HG03097 (cell line): ENCODE measurements around the gene RARB.

Experiments
- ATAC-seq: cut with Tn5 transposase; IDR thresholded peaks from one replicate; pipeline ENCODE4 v1.9.1; 2021; ENCODE audit not compliant: unreplicated experiment, low FRiP score

The RARB gene

DNA sequence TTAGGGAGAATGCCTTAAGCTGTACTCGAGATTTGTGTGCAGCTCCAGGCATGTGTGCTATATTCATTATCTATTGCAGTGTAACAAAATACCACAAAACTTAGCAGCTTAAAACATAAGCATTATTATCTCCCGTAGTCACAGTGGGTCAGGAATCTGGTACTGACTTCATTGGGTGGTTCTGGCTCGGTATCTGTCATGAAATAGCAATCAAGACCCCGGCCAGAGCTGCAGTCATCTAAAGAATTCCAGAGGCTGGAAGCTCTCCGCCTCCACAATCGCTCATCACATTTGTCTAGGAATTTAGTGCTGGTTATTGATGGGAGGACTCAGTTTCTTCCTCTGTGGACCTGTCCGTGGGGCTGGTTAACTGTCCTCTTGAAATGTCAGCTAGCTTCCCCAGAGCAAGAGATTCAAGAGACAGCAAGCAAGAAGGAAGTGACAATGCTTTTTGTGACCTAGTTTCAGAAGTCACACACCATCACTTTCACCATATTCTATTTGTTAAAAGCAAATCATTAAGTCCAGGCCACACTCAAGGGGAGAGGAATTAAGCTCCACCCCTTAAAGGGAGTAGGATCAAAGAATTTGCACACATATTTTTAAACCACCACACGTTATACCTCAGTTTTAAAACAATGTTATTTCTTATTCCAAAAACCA lies 160.5 kb downstream of the RARB start:
- no peak for ATAC-seq

DNA sequence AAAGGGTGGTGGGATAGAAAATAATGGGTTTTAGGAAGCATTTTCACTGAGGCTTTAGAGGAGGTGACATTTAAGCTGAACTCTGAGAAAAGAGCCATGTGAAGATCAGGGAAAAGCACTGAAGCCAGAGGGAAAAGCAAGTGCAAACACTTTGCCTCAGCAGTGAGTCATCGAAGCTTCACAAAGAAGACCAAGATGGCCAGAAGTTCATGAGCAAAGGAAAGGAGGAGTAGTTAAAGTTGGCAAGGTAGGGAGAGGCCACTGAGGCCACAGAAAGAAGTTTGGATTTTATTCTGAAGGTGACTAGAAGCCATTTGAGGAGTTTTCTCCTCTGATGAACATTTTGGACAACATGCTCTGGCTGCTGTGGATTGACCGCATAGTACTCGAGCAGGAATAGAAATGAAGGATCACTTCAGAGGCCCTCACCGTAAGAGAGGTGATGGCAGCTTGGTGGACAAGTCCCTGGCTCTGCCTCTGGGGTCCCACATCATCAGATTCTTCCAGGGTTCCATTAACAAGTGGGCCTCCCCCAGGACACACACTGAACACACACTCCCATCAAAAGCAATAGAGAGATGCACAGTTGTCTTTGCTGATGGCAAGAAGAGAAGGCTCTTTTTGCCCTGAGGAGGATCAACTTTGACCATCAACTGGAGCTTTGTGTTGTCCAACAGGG lies 161.2 kb downstream of the RARB start:
- ATAC-seq = no peak

DNA sequence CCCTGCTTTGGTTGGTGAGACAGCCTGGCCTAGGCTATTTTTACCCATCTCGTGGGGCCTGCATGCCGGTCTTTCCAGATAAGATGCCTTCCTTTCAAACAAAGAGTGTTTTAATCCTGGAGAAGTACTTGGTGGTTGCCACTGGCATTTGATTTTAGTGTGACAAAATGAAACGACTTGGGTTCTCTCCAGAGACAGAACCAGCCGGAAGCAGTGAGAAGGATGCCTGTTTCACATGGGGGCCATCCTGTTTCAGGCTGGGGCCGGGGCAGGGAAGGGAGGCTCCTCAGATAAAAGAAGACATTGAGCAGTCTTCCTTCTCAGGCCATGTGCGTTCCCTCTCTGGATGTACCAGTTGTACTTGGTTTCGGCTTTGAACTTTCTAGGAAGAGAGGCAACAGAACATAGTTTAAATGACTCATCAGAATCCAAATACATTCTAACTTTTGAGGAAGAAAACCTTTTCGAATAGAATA lies 161.8 kb downstream of the RARB start:
- ATAC-seq = no peak

DNA sequence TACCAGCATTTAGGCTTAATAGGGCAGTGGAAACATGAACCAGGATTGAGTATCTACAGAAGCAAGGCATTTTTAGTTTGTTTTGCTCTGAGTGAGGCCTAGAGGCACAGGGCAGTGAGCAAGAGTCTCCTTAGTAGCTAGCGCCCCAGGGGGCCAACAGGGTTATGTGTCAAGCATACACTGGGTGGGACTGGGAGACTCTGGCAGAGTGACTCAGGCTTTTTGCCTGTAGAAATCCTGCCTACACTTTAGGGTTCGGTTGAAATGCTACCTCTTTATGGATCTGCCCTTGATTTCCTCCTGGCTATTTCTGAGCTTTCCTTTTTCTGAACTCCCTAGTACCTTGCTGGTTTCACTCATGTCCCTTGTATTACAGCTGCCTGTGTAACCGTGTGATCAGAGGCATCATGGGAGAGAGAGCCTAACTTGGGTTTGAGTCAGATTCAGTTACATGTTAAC lies 164.5 kb downstream of the RARB start:
- ATAC-seq = no peak

DNA sequence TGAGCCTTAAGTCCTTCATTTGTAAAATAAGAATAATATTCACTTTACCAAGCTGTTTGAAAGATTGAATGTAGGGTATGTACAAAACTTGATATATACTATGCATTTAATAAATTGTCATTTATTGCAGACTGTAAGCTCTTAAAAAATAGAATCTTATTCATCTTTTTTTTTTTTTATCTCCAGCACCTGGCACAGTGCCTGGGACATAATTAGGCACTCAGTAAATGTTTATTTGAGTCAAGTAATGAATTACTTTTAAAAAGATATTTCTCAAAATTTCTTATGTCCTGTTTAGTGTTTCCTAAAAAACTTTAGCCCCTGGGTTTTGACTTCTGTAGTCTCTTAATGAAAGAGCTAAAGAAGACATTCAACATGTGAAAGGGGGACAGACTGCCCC lies 164.9 kb downstream of the RARB start:
- no peak for ATAC-seq

DNA sequence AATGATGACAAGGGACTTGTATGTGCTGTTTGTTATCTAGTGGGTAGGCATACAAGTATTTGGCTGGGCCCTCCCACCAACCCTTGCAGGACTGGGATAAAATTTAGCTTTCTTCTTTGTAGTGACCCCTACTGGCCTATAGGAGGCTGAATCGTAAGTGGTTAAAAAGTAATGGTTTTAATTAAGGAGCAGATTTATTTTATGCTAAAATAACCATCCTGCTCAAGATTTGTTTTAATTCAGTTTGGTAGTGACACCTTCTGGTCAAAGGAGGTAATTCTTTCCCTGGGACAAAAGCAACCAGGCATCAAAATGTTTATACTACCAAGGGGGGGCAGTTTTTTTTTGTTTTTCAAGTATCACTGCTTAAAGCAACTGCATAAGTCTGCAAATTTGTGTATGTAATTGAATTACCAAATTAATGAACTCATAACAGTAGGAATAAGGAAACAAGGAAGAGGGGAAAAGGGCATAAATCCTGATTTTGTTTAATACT lies 166.0 kb downstream of the RARB start:
- no peak for ATAC-seq

DNA sequence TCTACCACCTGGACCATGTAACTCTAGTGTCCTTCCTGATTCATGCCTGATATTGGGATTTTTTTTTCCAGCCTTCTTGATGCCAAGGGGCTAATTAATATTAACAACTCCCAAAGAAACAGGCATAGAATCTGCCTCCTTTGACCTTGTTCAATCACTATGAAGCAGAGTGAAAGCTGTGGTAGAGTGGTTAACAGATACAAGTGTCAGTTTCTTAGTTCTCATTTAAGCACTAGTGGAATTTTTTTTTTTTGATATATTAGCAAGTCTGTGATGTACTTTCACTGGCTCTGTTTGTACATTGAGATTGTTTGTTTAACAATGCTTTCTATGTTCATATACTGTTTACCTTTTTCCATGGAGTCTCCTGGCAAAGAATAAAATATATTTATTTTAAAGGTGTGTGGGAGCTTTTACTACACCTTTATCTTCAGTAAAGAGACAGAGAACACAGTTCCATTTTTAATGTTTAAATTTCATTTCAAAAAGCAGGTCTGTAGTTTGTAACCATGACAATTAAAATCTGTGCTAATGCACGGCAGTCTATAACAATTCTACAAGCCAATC lies 169.6 kb downstream of the RARB start:
- no peak for ATAC-seq

DNA sequence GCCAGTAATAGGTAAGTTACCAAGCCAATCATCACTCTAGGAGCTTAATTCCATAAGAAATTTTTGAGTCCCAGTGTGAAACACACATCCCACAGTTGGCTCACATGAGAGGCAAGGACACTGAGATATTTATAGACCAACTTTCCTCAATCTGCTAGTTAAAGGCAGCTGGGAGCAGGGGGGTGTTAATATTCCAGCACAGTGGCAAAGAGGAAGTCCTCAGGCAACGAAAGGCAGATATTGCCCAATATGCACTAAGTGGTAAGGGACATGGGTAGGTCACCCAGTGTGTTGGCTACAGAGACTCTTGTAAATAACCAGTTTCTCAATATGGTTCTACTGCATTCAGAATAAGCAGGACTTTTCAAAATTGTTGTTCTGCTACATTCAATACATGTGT lies 175.6 kb downstream of the RARB start:
- ATAC-seq = no peak

DNA sequence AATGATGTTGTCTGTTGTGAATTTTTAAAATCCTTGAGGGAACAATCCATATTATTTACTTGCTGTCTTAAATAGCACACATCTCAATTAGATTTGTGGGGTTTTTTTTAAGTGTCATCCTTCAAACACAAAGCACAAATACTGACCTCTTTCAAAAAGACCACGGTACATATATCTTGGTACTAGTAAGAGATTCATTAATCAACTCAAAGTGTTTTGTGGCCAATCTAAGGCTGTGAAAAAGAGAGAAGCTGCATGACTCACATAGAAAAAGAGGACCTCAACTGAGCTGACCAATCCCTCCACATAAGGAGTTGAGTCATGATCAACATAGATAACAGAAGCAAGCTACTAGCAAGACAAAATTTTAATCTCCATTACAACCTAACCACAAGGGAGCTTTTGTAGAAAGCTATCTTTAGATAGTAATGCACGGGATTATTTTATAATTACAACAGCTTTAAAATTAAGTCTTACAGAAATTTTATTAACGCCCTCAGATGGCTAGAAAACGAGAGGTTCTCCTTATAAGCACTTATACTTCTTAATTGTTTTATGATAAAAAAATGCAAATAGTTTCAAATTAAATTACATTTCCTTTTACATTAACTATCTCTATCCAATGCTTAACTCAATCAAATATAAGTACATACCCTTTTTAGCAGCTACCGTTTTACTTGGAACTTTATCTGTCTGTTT lies 176.2 kb downstream of the RARB start:
- ATAC-seq = no peak

DNA sequence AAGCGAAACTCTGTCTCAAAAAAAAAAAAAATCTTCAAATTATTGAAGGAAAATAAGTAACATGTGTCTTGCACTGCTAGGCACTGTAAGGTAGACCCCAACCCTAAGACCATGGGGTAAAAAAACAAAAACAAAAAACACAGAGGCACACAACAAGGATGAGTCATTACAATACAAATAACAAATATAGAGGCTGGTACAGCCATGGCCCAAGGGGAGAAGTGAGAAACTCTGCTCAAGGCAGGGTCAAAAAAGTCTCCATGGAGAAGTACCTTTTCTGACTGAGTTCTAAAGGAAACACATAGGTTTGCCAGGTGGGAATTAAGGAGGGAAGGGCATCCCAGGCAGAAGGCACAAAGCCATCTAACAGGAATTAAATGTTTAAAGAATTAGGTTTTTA lies 182.1 kb downstream of the RARB start:
- no peak for ATAC-seq

DNA sequence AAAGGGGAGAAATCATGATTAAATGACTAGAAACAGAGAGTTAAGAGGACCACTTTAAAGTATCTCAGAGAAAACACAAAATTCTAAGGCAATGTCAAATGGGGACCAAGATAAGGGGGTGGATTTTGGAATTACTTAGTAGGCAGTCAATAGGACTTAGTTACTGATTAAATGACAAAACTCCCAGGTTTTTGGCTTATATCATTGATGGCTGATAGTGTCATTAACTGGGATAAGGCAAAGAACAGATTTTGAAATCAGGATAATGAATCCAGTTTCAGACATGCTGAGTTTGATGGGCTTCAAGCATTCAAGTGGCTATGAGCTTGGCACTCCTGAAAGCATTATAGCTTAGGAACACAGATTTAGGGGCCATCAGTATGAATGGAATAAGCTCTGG lies 182.7 kb downstream of the RARB start:
- ATAC-seq = no peak

DNA sequence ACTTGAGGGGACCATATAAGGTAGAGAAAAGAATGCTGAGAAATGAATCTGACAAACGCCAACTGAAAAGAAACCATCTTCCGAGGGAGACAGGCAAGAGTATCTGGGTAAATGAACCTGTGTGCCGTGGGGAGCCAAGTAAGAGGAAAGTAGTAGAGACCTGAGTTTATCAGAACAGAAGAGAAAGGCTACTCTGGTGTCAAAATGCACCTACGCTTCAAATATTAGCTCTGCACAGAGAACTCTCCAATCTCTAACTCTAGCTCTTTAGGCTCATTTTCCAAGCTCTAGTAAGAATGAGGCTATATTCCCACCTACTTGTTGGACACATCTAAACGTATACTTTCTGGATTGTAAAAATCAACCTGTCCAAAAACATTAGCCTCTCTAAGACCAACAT lies 183.1 kb downstream of the RARB start:
- ATAC-seq = no peak

DNA sequence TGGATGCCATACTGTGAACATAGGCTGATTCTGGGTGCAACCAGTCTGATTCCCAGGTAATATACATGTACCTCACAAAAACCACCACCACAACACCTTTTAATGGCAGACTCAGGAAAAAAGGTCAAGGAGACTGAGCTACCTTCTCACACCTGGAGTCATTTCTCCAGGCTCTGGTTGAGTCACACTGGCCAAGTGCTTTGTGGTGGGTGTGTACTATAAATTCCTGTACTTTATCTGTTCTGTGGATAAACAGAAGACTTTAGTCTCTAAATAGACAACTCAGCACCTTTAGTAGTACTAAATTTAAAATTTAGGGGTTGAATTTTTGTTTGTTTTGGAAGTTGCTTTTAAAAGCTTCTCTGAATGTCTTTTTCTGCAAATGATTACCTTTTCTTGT lies 190.0 kb downstream of the RARB start:
- no peak for ATAC-seq

DNA sequence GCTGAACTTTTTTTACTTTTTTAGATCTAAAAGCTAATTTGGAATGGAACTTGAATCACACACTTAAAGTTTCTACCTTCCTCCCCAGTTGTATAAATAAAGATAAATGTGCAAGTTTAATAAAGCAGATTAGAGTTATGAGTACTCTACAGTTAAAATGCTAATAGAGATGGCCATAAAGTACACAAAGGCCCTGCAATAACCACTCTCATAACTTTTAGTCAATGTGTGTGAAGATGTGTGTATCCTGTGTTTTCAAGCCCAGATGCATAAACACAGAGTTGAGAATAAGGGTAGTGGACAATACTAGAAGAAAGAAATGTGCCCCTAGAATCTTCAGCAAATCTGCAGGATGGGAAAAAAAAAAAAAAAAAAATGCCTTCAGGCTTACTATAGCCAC lies 191.3 kb downstream of the RARB start:
- ATAC-seq = no peak

DNA sequence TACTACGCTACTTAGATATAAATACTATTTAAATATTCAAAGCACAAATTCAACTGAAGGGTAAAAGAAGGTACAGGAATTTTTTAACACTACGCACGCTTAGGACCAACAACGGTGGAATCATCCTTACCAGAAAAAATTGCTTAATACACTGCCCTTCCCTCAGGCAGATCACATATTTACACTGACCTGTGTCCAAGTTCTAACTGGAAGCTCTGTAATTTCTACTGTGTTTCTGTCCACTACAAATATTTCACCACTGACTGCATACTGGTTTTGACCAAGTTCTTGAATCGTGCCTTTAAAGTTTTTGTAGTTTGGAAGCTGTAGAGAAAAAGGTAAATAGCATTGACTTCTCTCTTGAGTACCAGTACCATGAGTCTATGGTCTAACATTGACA lies 192.4 kb downstream of the RARB start:
- ATAC-seq = no peak

DNA sequence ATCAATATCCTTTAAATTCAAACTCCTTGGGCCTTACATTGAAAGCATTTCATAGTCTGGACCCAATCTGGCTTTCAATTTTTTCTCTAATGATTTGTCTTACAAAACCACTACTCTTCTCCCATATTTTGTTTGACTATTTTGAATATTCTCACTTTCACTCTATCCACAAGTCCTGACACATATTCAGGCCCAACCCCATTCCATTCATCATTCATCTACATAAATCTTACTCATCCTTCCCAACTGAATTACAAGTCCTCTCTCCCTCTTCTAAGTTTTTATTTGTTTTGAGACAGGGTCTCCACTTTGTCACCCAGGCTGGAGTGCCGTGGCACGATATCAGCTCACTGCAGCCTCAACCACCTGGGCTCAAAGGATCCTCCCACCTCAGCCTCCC lies 193.0 kb downstream of the RARB start:
- ATAC-seq = no peak

DNA sequence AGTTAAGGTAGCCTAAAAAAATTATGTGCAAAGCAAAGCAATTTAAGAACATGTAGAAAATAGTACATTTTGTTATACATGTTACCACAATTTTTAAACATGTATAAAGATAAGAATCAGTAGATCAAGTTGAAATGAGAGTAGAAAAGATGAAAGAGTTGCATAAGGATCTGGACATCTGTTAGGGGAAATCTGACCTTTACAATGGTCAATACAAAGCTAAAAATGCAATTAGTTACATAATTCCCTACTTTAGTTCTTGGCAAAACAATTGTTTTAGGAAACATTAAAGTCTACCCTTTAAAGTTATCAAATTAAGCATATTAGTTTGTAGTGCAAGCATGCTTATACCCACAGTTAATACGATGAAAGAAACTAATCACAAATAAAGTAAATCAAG lies 203.9 kb downstream of the RARB start:
- ATAC-seq = no peak

DNA sequence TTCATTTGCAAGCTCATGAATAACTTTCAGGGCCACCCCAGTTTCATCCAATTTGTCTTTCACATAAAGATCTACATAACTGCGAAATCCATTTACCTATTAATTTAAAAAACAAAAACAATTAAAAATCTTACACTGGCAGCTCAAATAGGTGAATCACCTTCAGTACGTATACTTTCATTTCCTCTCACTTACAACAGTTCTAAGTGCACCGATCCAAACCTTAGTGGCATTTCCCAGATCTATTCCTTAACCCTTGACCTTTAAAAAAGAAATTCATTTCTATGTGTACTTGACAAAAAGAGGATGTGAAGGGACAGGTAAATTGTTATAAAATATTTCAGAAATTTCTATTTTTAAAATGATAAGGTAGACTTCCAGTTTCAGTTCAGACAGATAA lies 205.9 kb downstream of the RARB start:
- ATAC-seq = no peak

DNA sequence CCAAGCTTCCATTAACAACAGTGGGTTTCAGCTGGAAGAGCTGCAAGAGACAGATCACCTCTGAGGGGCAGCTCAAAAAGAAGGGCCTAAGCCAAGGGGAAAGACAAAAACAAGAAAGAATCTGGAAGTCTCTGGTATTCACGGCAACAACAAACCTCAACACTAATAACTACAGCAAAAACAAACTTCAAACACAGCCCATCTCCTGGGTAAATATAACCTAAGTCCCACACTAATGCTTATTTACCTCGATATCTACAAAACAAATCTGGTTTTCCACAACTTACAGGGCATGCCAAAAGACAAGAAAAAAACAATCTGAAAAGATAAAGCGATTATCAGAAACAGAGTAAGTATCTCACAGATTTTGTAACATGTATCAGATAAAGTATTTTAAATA lies 207.0 kb downstream of the RARB start:
- ATAC-seq = no peak
